ENCODE measurements around the gene C1QL2.

DNA sequence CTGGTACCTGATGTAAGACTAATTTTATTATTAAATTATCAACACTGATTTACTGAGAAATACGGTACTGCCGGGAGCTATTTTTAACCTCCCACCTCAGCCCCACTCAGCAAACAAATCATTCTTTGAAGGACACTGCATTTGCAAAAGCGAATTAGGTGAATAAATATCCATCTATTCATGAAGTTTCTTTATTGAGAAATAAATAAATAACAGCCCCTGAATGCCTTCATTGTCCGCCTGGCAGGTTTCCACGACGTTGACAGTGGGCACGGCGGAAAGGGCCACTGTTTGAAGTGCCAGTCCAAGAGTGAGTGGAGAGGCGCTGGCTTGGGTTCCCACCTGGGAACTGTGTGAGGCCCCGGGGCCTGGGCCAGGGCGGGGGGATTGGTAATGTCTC, 15.7 kb downstream of the C1QL2 start:
- no peak for TF ChIP-seq POLR2A (IDR thresholded peaks at IDR 0.05)
- TF ChIP-seq, protein P1, sequence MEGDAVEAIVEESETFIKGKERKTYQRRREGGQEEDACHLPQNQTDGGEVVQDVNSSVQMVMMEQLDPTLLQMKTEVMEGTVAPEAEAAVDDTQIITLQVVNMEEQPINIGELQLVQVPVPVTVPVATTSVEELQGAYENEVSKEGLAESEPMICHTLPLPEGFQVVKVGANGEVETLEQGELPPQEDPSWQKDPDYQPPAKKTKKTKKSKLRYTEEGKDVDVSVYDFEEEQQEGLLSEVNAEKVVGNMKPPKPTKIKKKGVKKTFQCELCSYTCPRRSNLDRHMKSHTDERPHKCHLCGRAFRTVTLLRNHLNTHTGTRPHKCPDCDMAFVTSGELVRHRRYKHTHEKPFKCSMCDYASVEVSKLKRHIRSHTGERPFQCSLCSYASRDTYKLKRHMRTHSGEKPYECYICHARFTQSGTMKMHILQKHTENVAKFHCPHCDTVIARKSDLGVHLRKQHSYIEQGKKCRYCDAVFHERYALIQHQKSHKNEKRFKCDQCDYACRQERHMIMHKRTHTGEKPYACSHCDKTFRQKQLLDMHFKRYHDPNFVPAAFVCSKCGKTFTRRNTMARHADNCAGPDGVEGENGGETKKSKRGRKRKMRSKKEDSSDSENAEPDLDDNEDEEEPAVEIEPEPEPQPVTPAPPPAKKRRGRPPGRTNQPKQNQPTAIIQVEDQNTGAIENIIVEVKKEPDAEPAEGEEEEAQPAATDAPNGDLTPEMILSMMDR (IDR thresholded peaks at IDR 0.05) = no peak
- TF ChIP-seq POLR2AphosphoS5 (IDR thresholded peaks at IDR 0.05) = no peak
- no peak for TF ChIP-seq EP300 (IDR thresholded peaks at IDR 0.05)
